Natural killer cell (primary cell): Measurements from ENCODE around the gene DCDC2. TPM values are rescaled to one million over a fixed set of nuclear protein-coding genes. Genes with fewer than 3 reads are reported as not detected.
"Not testable (repeated sequence)": the region's sequence is repeated elsewhere in the genome, so short reads cannot be mapped to it uniquely, and the experiment has no call there.

Experiments
- ATAC-seq, 3 donors: fragments of 150-1000 bp in 2 of 3; fragments of 200-7000 bp in 1 of 3; cut with Tn5 transposase; 1 replicate in 1 of 3; 2 replicates in 2 of 3; pipeline ENCODE4 v1.10.0; 2021; ENCODE audit warnings: mild to moderate bottlenecking in 2 of 3, moderate library complexity in 2 of 3
- DNase-seq, 2 donors: peaks; one replicate each; pipeline versions ENCODE4 v3.0.0 to v3.0.0-alpha.2; 2013 to 2021; ENCODE audit warnings: mixed read lengths in 1 of 2
- H3K27ac ChIP-seq: one replicate; pipeline ENCODE4 v1.5.1; 2013; ENCODE audit warnings: mild to moderate bottlenecking, low read length
- H3K27me3 ChIP-seq: one replicate; pipeline ENCODE4 v1.6.1; 2013; ENCODE audit warnings: low read length; ENCODE audit not compliant: control insufficient read depth, insufficient read depth
- H3K36me3 ChIP-seq: one replicate; pipeline ENCODE4 v1.6.1; 2013; ENCODE audit warnings: low read length; ENCODE audit not compliant: control insufficient read depth, insufficient read depth
- H3K4me1 ChIP-seq: one replicate; pipeline ENCODE4 v1.6.1; 2013; ENCODE audit warnings: low read length; ENCODE audit not compliant: control insufficient read depth, insufficient read depth
- H3K4me3 ChIP-seq: one replicate; pipeline ENCODE4 v1.5.1; 2013; ENCODE audit warnings: low read length
- H3K9me3 ChIP-seq: one replicate; pipeline ENCODE4 v1.6.1; 2013; ENCODE audit warnings: low read length; ENCODE audit not compliant: control insufficient read depth, insufficient read depth
- H3K27ac Mint-ChIP-seq, 2 donors: one replicate each; pipeline ENCODE4 v1.8.0; 2022; ENCODE audit warnings: mild to moderate bottlenecking in 2 of 2, mixed read lengths in 2 of 2, moderate library complexity in 1 of 2
- H3K27me3 Mint-ChIP-seq, 2 donors: one replicate each; pipeline ENCODE4 v1.8.0; 2022; ENCODE audit warnings: low read depth in 2 of 2, mixed read lengths in 2 of 2
- H3K36me3 Mint-ChIP-seq: one replicate; pipeline ENCODE4 v1.8.0; 2022; ENCODE audit warnings: mixed read lengths
- H3K4me1 Mint-ChIP-seq, 2 donors: one replicate each; pipeline ENCODE4 v1.8.0; 2022; ENCODE audit warnings: mixed read lengths in 2 of 2
- H3K4me3 Mint-ChIP-seq: one replicate; pipeline ENCODE4 v1.8.0; 2022; ENCODE audit warnings: mild to moderate bottlenecking, moderate library complexity, mixed read lengths
- H3K9me3 Mint-ChIP-seq, 2 donors: one replicate each; pipeline ENCODE4 v1.8.0; 2022; ENCODE audit warnings: mixed read lengths in 2 of 2
- WGBS: methylation state at CpG from one replicate; pipeline ENCODE4 v1.1.7; 2013; ENCODE audit warnings: missing lambda C conversion rate; ENCODE audit not compliant: insufficient coverage; 5-methylcytosine and 5-hydroxymethylcytosine counted together
- intact Hi-C: fragments of 100-400 bp; cut with micrococcal nuclease; formaldehyde crosslinking; loops from one replicate; pipeline ENCODE4 v1.14.2; 2022
- total RNA-seq, 4 donors: library from RNA; stranded (reverse); fragments of 120-200 nt in 1 of 4; gene quantifications; one replicate each; pipeline versions ENCODE4 v1.2.3 to v1.2.4, GENCODE V29; 2013 to 2022
- TF ChIP-seq, protein P1 (sequence below): fragments of 200-600 bp; IDR thresholded peaks from one replicate; pipeline ENCODE4 v1.8.0; 2022; ENCODE audit warnings: antibody characterized with exemption

The DCDC2 gene
- total RNA-seq, 3 donors from 2014 or later (not counting 1 experiment from before 2014, with no cell fraction given) = not detected

- Histone ChIP-seq H3K27ac (no peak overlapping the region), H3K4me3 (no peak overlapping the region), H3K27me3 (no peaks in the 10 kb centered on the region), H3K36me3 (no peaks in the 10 kb centered on the region), H3K4me1 (no peaks in the 10 kb centered on the region), H3K9me3 (no peaks in the 10 kb centered on the region)
- intact Hi-C loops = no loop called here
- H3K27ac Mint-ChIP-seq = no peak overlapping the region
- peaks cover 0 to 3% of the 10 kb centered on the region in 2 donors for H3K27me3 Mint-ChIP-seq
- DNase-seq = no peak
- TF ChIP-seq, protein P1, sequence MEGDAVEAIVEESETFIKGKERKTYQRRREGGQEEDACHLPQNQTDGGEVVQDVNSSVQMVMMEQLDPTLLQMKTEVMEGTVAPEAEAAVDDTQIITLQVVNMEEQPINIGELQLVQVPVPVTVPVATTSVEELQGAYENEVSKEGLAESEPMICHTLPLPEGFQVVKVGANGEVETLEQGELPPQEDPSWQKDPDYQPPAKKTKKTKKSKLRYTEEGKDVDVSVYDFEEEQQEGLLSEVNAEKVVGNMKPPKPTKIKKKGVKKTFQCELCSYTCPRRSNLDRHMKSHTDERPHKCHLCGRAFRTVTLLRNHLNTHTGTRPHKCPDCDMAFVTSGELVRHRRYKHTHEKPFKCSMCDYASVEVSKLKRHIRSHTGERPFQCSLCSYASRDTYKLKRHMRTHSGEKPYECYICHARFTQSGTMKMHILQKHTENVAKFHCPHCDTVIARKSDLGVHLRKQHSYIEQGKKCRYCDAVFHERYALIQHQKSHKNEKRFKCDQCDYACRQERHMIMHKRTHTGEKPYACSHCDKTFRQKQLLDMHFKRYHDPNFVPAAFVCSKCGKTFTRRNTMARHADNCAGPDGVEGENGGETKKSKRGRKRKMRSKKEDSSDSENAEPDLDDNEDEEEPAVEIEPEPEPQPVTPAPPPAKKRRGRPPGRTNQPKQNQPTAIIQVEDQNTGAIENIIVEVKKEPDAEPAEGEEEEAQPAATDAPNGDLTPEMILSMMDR = no peak
- no peaks in the 10 kb centered on the region for H3K36me3 Mint-ChIP-seq
- no peak overlapping the region for H3K4me3 Mint-ChIP-seq
- ATAC-seq = no peak
- H3K4me1 Mint-ChIP-seq = no peaks in the 10 kb centered on the region
- 90% methylated on average over 5 of the region's 5 CpGs for WGBS
- no peaks in the 10 kb centered on the region for H3K9me3 Mint-ChIP-seq
These were observed 142.9 kb downstream of the DCDC2 start for GRCh38 chr6:24214984-24215383.

DNA sequence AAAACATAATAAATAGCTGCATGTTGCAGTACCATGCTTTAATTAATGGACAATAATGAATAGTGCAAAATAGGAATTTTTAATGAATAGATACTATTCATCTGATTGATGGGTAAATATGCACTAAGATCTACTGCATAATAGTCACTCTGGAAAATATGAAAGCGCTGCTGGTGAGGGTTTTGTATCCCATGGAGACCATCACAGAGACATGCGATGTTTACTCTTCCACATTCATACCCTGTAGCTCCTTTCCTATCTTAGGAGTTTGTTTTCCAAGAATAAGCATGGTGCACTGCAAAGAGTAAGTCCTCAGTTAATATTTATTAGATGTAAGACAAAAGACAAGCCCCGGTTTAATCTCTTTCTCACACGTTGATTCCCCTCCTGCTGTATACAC is 150.4 kb downstream of the DCDC2 start:
- Mint-ChIP-seq H3K36me3 (no peaks in the 10 kb centered on the region), H3K4me1 (no peaks in the 10 kb centered on the region), H3K4me3 (no peak overlapping the region), H3K27me3 (peaks cover 0 to 3% of the 10 kb centered on the region in 2 donors), H3K9me3 (no peaks in the 10 kb centered on the region), H3K27ac (no peak overlapping the region)
- no peak for DNase-seq
- intact Hi-C loops = no loop called here
- Histone ChIP-seq H3K9me3 (no peaks in the 10 kb centered on the region), H3K4me1 (no peaks in the 10 kb centered on the region), H3K4me3 (no peak overlapping the region), H3K27ac (no peak overlapping the region), H3K27me3 (no peaks in the 10 kb centered on the region), H3K36me3 (no peaks in the 10 kb centered on the region)
- WGBS = 84% methylated on average over 3 of the region's 4 CpGs
- TF ChIP-seq, protein P1 = no peak
- no peak for ATAC-seq

DNA sequence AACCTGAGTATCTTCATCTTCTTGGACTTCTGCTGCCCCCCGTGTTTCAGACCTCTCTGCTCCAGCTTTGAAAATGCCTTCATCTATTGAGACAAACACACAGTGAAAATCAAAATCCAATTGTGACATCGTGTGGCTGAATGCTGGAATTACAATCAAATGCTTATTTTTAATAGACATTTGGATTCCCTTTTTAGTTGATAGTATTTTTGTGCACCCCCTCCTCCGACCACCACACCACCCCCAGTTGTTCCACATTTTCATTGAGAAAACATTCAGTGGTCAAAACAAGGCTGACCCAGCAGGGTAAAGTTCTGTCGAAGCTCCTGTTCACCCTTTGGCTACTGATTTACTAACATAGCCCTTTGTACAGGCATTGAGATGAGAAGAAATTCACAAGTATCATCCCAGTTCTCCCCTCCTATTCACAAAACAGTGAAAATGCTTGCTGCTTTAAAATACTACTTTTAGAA is 152.8 kb downstream of the DCDC2 start:
- peaks cover 0 to 6% of the 10 kb centered on the region in 2 donors for H3K27me3 Mint-ChIP-seq

DNA sequence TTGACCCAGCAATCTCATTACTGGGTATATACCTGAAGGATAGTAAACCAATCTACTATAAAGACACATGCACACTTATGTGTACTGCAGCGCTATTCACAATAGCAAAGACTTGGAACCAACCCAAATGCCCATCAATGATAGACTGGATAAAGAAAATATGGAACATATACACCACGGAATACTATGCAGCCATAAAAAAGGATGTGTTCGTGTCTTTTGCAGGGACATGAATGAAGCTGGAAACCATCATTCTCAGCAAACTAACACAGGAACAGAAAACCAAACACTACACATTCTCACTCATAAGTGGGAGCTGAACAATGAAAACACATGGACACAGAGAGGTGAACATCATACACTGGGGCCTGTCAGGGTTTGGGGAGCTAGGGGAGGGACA is 153.7 kb downstream of the DCDC2 start:
- intact Hi-C loops, H3K27ac ChIP-seq, H3K36me3 Mint-ChIP-seq, H3K4me3 Mint-ChIP-seq, H3K4me1 ChIP-seq, ATAC-seq, H3K27ac Mint-ChIP-seq, H3K9me3 ChIP-seq, H3K9me3 Mint-ChIP-seq, DNase-seq, H3K36me3 ChIP-seq, H3K4me1 Mint-ChIP-seq, H3K27me3 ChIP-seq, H3K4me3 ChIP-seq: not testable (repeated sequence)
- H3K27me3 Mint-ChIP-seq = peaks cover 4 to 15% of the 10 kb centered on the region in 2 donors
- 89% methylated on average over 3 of the region's 3 CpGs for WGBS

More for the DNA sequence above, 152.8 kb downstream of the DCDC2 start:
- DNase-seq = peak in 1 of 2 donors; percentile 51
- Mint-ChIP-seq H3K27ac (no peak overlapping the region), H3K9me3 (no peaks in the 10 kb centered on the region), H3K4me3 (no peak overlapping the region), H3K4me1 (no peaks in the 10 kb centered on the region), H3K36me3 (no peaks in the 10 kb centered on the region)
- no peak overlapping the region for H3K4me3 ChIP-seq
- TF ChIP-seq, protein P1 = no peak
- no peak overlapping the region for H3K27ac ChIP-seq
- no peaks in the 10 kb centered on the region for H3K36me3 ChIP-seq
- no peaks in the 10 kb centered on the region for H3K27me3 ChIP-seq
- intact Hi-C loops = no loop called here
- no peaks in the 10 kb centered on the region for H3K9me3 ChIP-seq
- ATAC-seq = no peak
- WGBS = 9% methylated on average over 4 of the region's 4 CpGs
- no peaks in the 10 kb centered on the region for H3K4me1 ChIP-seq
